Upper lobe of left lung (tissue), 6 donors: ENCODE data around the gene PRR23A. TPM values are rescaled to one million over a fixed set of nuclear protein-coding genes. Genes with fewer than 3 reads are reported as not detected.

Source experiments
- ATAC-seq, 2 donors: fragments of 200-7000 bp; cut with Tn5 transposase; one replicate each; pipeline ENCODE4 v1.9.1; 2022; ENCODE audit warnings: mild to moderate bottlenecking in 2 of 2, moderate library complexity in 2 of 2; ENCODE audit not compliant: low FRiP score in 2 of 2
- DNase-seq, 2 donors: peaks; one replicate each; pipeline ENCODE4 v3.0.0-alpha.2; 2019 to 2020
- H3K27ac ChIP-seq, 4 donors: fragments of 200-600 bp; sonication (generic); one replicate each; pipeline ENCODE4 v1.5.1; 2016 to 2019
- H3K27me3 ChIP-seq, 4 donors: fragments of 200-600 bp; sonication (generic); one replicate each; pipeline ENCODE4 v1.5.1; 2017 to 2019
- H3K36me3 ChIP-seq, 4 donors: fragments of 200-600 bp; sonication (generic); one replicate each; pipeline ENCODE4 v1.5.1; 2016 to 2019
- H3K4me1 ChIP-seq, 4 donors: fragments of 200-600 bp; sonication (generic); one replicate each; pipeline ENCODE4 v1.5.1; 2018 to 2019
- H3K4me3 ChIP-seq, 4 donors: fragments of 200-600 bp; sonication (generic); one replicate each; pipeline ENCODE4 v1.5.1; 2017 to 2019; ENCODE audit warnings: mild to moderate bottlenecking in 2 of 4, moderate library complexity in 1 of 4
- H3K9me3 ChIP-seq, 4 donors: fragments of 200-600 bp; sonication (generic); one replicate each; pipeline ENCODE4 v1.5.1; 2018 to 2019
- EP300 ChIP-seq, 4 donors: sonication (generic); formaldehyde crosslinking; IDR thresholded peaks; one replicate each; pipeline ENCODE4 v1.5.1; 2017; ENCODE audit warnings: antibody characterized with exemption in 4 of 4, control low read depth in 2 of 4
- POLR2A ChIP-seq, 4 donors: fragments of 450-650 bp; IDR thresholded peaks; one replicate each; pipeline ENCODE4 v1.5.1; 2016 to 2017; ENCODE audit warnings: antibody characterized with exemption in 4 of 4, mild to moderate bottlenecking in 2 of 4
- POLR2AphosphoS5 ChIP-seq, 2 donors: sonication (generic); formaldehyde crosslinking; IDR thresholded peaks; one replicate each; pipeline ENCODE4 v1.5.1; 2017; ENCODE audit warnings: antibody characterized with exemption in 2 of 2
- WGBS, 2 donors: methylation state at CpG; one replicate each; pipeline ENCODE4 v1.1.5; 2017 to 2018; 5-methylcytosine and 5-hydroxymethylcytosine counted together
- total RNA-seq, 6 donors: library from RNA; depleted of rRNA in 4 of 6; stranded (reverse); fragments of >200 nt in 4 of 6; gene quantifications; one replicate each; pipeline versions ENCODE4 v1.1.0 to v1.2.1, GENCODE V29; 2016 to 2021
- TF ChIP-seq, protein P1 (sequence below), 6 experiments: fragments of 450-650 bp in 4 of 6; fragments of 200-600 bp in 2 of 6; sonication (generic) in 2 of 6; IDR thresholded peaks; one replicate each; pipeline ENCODE4 v1.5.1; 2016 to 2019; ENCODE audit warnings: antibody characterized with exemption in 6 of 6
- donor health status: DM: no; HTN: no; CAD: no; lungs with moderate emphysema.
- donor health status: DM: no; HTN: yes; CAD: no; lungs with severe emphysema.

Gene PRR23A
- total RNA-seq, 6 donors from 2014 or later = not detected

DNA sequence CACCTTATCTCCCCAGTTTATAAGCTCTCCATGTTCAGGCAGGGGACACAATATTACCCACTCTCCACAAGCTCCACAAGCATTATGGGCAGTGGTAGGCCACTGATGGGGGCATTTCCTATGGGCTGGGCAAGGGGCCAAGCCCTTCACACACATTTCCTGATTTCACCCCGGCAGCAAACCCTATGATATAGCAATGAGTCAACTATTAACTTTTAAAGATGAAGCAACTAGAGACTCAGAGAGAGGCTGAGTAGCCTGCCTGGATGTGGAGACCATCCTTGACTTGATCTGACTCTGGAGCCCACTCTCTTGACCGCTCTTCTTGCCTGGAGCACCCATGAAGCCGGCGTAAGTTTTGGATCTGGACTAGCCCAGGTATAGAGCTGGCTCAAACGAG lies 31.6 kb downstream of the PRR23A start:
- no peak for DNase-seq
- no peak overlapping the region for H3K27ac ChIP-seq
- TF ChIP-seq EP300 (IDR thresholded peaks at IDR 0.05) (no peak), POLR2A (IDR thresholded peaks at IDR 0.05) (no peak), POLR2AphosphoS5 (IDR thresholded peaks at IDR 0.05) (no peak)
- TF ChIP-seq, protein P1, sequence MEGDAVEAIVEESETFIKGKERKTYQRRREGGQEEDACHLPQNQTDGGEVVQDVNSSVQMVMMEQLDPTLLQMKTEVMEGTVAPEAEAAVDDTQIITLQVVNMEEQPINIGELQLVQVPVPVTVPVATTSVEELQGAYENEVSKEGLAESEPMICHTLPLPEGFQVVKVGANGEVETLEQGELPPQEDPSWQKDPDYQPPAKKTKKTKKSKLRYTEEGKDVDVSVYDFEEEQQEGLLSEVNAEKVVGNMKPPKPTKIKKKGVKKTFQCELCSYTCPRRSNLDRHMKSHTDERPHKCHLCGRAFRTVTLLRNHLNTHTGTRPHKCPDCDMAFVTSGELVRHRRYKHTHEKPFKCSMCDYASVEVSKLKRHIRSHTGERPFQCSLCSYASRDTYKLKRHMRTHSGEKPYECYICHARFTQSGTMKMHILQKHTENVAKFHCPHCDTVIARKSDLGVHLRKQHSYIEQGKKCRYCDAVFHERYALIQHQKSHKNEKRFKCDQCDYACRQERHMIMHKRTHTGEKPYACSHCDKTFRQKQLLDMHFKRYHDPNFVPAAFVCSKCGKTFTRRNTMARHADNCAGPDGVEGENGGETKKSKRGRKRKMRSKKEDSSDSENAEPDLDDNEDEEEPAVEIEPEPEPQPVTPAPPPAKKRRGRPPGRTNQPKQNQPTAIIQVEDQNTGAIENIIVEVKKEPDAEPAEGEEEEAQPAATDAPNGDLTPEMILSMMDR (IDR thresholded peaks at IDR 0.05) = no peak
- H3K4me3 ChIP-seq = no peak overlapping the region
- 62 to 73% methylated on average over 5 of the region's 5 CpGs for WGBS, 2 donors
- ATAC-seq = no peak
- H3K4me1 ChIP-seq = no peaks in the 10 kb centered on the region
- no peaks in the 10 kb centered on the region for H3K27me3 ChIP-seq
- no peaks in the 10 kb centered on the region for H3K36me3 ChIP-seq
- no peaks in the 10 kb centered on the region for H3K9me3 ChIP-seq

DNA sequence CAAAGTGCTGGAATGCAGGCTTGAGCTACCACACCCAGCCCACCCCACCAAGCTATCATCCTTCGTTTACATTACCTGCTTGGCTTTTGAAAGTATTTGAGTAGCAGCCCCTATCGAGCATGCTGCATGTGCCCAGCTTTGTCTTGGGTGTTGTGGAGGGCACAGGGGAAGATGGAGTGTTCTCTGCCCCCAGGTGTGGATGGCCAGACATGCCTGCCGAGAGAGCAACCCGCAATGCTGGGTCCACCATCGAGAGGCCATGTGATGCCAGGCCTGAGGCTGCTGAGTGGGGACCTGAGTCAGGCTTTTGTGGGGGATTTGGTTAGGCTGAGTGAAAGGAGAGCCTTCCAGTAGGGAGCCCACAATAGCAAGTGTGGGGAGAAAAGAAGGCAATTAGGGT lies 33.1 kb downstream of the PRR23A start:
- ATAC-seq (no peak), DNase-seq (no peak)
- Histone ChIP-seq H3K36me3 (no peaks in the 10 kb centered on the region), H3K27ac (no peak overlapping the region), H3K4me3 (no peak overlapping the region), H3K9me3 (no peaks in the 10 kb centered on the region), H3K4me1 (no peaks in the 10 kb centered on the region), H3K27me3 (no peaks in the 10 kb centered on the region)
- TF ChIP-seq POLR2A (IDR thresholded peaks at IDR 0.05) = no peak
- TF ChIP-seq POLR2AphosphoS5 (IDR thresholded peaks at IDR 0.05) = no peak
- TF ChIP-seq EP300 (IDR thresholded peaks at IDR 0.05) = no peak
- TF ChIP-seq, protein P1 (IDR thresholded peaks at IDR 0.05) = no peak
- 77 to 88% methylated on average over 4 to 5 of the region's 5 CpGs for WGBS, 2 donors

DNA sequence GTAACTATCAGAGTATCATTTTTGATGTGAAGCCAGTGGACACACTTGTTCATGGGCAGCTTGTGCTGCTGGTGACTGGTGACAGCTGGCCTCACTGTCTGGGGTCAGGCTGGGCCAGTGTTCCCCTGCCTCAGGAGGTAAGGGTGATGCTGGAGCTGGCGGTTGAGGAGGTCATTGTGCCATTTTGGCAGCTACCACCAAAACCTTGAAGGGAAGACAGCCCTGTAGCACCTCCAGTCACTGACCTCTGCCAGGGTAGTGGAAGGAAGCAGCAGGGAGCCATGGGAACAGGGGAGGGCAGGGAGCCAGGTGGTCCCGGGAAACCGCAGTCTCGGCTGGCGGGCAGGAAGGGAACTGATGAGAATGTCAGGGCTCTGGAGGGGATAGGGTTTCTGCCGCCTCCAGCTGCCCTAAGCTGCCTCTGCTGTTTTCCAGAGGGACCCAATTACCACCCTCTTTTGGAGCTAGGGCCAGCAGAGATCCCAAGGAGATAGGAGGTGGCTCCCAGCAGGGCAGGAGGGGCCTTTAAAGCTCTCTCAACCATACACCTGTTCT lies 34.2 kb downstream of the PRR23A start:
- H3K27me3 ChIP-seq = no peaks in the 10 kb centered on the region
- ATAC-seq (no peak), DNase-seq (no peak)
- H3K36me3 ChIP-seq = no peaks in the 10 kb centered on the region
- H3K27ac ChIP-seq = no peak overlapping the region
- no peak overlapping the region for H3K4me3 ChIP-seq
- H3K9me3 ChIP-seq = no peaks in the 10 kb centered on the region
- WGBS, 2 donors = 45 to 53% methylated on average over 5 of the region's 6 CpGs
- TF ChIP-seq POLR2AphosphoS5 (IDR thresholded peaks at IDR 0.05) (no peak), POLR2A (IDR thresholded peaks at IDR 0.05) (no peak), EP300 (IDR thresholded peaks at IDR 0.05) (no peak)
- TF ChIP-seq, protein P1 (IDR thresholded peaks at IDR 0.05) = no peak
- H3K4me1 ChIP-seq = no peaks in the 10 kb centered on the region

DNA sequence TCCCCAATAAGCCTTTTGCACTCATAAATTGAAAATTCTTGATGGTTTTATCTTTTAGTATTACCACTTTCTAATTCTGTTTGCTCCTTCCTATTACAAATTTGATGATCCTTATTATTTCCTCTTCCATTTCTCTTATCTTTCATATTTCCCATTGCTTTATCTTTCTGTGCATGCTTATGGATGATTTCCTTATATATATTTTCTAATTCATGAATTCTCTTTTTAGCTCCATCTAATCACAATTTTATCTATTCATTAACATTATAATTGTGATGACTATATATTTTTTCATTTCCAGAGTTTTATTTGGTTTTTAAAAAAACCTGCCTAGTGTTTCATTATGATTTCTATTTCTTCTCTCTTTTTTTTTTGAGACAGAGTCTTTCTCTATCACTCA lies 41.1 kb downstream of the PRR23A start:
- Histone ChIP-seq H3K4me3 (no peak overlapping the region), H3K27ac (no peak overlapping the region), H3K4me1 (peaks cover 3 to 5% (median 5%) of the 10 kb centered on the region in 4 donors), H3K27me3 (peaks cover 0 to 15% (median 7%) of the 10 kb centered on the region in 4 donors), H3K9me3 (peaks cover 0 to 14% (median 5%) of the 10 kb centered on the region in 4 donors), H3K36me3 (no peaks in the 10 kb centered on the region)
- DNase-seq (no peak), ATAC-seq (no peak)
- TF ChIP-seq POLR2A (IDR thresholded peaks at IDR 0.05) (no peak), POLR2AphosphoS5 (IDR thresholded peaks at IDR 0.05) (no peak), EP300 (IDR thresholded peaks at IDR 0.05) (no peak)
- TF ChIP-seq, protein P1 (IDR thresholded peaks at IDR 0.05) = no peak

DNA sequence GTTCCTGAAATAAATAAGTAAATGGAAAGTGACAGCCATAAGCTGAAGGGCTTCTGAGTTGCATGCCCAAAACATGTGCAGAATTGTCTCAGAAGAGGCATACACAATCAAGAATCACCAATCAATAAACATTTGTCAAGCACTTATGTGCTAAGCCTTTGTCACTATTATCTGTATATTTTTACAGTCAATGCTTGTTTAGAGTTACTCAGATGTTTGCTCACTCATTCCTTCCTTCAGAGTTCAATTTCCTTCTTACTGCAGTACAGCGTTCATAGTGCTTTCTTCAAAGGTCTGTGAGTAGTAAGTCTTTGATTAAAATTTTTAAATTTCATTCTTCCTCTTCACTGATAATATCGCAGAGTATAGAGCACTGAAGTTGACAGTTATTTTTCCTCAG lies 41.8 kb downstream of the PRR23A start:
- peaks cover 0 to 15% (median 7%) of the 10 kb centered on the region in 4 donors for H3K27me3 ChIP-seq
- ATAC-seq (no peak), DNase-seq (no peak)
- WGBS, 2 donors = 85 to 87% methylated on average over 2 of the region's 2 CpGs
- no peak overlapping the region for H3K27ac ChIP-seq
- no peak for TF ChIP-seq EP300 (IDR thresholded peaks at IDR 0.05)
- TF ChIP-seq, protein P1 (IDR thresholded peaks at IDR 0.05) = no peak
- no peak for TF ChIP-seq POLR2A (IDR thresholded peaks at IDR 0.05)
- TF ChIP-seq POLR2AphosphoS5 (IDR thresholded peaks at IDR 0.05) = no peak
- H3K9me3 ChIP-seq = peaks cover 0 to 14% (median 5%) of the 10 kb centered on the region in 4 donors
- no peaks in the 10 kb centered on the region for H3K36me3 ChIP-seq
- H3K4me3 ChIP-seq = no peak overlapping the region
- H3K4me1 ChIP-seq = peaks cover 3 to 5% (median 5%) of the 10 kb centered on the region in 4 donors
